ENCODE measurements around the gene RNF214.

The RNF214 gene

DNA sequence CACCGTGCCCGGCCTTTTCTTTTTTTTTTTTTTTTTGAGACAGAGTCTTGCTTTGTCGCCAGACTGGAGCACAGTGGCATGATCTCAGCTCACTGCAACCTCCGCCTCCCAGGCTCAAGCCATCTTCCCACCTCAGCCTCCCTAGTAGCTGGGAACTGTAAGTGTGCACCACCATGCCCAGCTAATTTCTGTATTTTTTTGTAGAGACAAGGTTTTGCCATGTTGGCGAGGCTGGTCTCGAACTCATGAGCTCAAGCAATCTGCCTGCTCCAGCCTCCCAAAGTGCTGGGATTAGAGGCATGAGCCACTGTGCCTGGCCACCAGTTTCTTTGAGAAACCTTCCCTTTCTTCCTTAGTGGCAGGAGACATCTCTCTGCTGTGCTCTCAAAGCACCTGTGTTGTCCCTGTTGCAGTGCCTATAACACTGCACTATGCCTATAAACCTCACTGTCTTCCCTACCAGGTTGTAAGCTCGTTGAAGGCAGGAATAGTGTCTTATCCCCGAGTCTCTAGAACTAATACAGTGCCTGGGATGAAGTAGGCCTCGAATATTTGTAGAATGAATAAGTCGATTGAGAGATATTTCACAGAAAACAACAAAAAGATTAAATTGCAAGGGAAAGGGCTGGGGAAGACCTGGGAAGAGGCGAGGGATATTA, 19.6 kb upstream of the RNF214 start:
- in situ Hi-C loops (cut with MboI; ENCODE audit: low sequenced_read_pairs) = no loop called here

DNA sequence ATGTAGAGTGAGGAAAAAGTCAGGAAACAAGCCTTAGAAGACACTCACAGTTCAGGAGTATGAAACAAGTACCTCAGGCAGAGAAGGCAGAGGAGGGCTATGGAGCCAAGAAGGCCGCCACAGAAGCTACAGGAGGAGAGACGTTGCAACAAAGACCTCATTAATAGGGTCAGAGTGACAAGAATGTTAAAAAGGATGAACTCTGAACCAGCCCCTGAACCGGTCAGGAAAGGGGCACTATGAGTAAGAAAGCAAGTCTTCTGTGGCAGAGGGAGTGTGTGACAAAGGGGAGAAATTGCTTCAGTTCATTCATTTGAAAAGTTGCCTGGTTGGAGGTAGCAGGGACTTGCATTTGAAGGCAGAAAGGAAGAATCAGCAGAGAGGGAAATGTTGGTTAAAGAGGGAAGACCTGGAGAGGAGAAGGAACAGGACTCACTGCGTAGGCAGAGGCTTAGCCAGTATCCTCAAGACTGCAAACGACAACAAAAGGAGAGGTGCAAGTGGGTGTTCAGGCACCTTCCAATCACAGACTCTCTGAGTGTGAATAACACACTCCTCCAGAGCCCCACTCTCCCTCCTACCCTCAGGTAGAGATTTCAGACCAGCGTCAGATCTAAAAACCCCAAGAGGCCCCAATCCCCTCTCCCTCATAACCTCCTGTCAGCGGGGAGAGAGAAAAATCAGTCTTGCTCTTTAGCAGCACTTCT, 17.9 kb upstream of the RNF214 start:
- in situ Hi-C loops (cut with MboI; ENCODE audit: low sequenced_read_pairs) = no loop called here

DNA sequence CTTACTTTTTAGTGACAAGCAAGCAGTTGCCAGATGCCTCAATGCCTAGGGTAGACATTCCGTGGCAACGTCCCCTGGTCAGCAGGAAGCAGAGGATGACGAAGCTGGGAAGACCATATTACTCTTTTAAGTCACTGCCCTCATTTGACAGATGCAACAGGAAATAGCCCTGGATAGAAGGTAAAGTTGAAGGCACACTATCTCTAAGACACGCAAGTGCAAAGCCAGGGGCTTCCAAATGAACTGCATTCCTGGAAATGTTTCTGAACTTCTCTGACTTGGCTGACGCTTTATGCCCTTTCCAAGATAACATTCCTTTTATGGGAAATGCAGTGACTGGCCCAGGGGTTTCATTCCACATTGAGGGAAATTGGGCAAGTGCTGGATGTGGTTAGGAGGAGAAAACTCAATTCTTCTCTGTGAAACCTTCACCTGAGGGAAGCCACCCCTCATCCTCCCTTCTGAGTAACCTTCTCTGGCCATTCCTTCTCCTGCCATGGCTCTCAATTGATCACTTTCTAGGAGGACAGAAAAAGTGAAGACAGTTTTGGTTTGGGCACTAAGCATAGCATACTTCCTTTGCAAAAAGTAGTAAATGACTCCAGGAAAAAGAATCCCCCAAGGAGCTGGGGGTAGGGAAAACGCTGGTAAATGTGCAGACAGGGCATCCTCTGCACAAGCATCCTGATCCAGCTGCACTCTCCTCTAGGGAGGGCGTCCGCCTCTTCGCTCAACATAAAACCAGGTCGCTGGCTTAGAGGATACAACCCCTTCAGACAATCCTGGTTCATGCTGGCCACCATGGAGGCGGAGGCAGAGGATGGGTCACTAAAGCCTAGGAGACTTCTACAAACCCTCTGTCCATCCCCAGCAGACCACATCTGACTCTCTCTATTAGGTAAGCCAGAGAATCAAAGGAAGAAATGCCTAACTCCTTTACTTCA, 15.1 kb upstream of the RNF214 start:
- in situ Hi-C loops (cut with MboI; ENCODE audit: low sequenced_read_pairs) = no loop called here

DNA sequence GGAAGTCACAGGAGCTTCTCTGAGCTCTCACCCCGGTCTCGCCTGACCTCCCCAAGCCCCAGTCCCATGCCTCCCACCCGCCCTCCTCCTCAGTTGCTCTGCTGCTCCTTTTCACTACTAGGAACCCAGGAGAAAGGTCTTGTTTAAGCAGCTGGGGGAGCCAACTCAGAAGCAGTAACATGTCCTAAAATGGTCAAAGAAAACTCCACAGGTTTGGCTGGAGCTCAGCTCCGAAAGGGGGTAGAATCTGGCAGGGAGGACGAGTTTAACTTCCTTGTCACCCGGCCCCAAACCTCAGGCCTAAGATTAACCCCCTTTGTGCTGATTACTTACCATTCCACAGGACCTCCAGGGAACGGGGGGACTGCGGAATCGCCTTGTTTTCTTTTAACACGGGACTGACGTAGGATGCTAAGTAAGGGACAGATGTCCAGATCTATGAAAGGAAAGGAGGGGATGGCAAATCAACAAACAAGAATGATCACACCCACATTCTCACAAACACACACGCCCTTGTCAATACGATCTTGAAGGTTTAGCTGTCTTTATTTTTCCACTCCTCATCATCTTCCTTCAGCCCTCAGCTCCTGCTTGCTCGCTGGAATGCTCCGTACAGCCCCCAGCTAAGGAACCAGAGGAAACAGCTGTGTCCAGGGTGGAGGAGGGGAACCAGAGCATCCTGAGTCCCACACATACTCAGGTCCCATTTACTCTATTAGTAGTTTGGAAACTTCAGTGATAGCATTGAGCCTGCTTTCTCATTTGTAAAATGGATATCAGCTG, 14.1 kb upstream of the RNF214 start:
- in situ Hi-C loops (cut with MboI; ENCODE audit: low sequenced_read_pairs) = no loop called here

DNA sequence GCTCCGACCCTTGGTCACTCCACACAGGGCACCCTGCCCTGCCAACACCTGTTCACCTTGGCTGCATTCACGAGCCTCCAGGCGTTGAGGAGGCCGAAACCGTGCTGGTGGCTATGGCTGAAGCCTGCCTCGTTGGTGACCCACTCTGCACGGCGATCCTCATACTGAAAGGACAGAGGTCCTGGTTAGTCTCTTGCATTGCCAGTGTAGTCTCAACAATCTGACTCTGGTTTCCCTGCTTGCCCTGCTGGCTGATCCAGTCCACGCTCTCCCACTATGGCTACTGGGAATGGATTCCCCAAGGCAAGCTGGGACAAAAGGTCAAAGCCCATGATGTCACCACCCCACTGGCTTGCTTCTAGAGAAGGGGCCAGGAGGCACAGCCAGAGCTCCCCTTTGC, 13.5 kb upstream of the RNF214 start:
- in situ Hi-C loops (cut with MboI; ENCODE audit: low sequenced_read_pairs) = no loop called here

GRCh38 chr11:117219455-117219854, 13.0 kb upstream of the RNF214 start:
- in situ Hi-C loops (cut with MboI; ENCODE audit: low sequenced_read_pairs) = no loop called here

- in situ Hi-C loops (cut with MboI; ENCODE audit: low sequenced_read_pairs) = no loop called here
Measured at GRCh38 chr11:117219995-117220394, 12.5 kb upstream of the RNF214 start.

GRCh38 chr11:117220568-117220967, 11.9 kb upstream of the RNF214 start:
- in situ Hi-C loops (cut with MboI; ENCODE audit: low sequenced_read_pairs) = no loop called here

DNA sequence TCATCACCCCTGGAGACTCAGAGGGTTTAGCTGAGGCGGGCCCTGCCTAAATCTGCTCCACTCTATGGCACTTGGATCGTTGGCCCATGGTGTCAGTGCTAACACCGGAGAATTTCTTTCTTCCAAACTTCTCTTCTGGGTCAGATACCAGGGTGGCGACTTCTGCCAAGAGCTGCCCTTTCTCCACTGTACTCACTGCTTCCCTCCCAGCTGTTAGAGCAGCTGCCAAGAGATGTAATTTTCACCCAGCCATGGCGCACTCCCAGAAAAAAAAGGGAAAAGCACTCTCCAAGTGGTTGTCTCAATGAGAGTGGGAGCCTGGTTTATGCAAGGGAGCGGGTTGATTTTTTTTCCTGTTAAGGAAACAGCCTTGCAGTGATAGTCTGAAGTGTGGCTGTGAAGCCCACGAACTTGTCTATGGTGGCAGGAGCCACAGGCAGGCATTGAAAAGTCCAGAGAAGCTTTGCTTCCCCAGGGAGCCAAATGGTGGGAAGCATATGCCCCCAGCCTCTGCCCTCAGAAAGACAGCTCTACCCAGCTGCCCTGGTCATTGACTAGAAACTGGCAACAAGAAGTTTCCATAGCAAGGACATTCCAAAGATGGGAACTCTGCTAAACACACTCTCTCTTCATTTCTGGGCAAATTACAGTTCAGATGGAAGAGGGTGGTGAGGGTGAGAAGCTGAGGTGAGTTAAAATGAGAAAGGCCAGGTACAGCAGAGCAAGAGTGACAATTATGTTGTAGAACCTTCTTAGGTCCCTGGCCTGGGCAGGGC, 11.3 kb upstream of the RNF214 start:
- in situ Hi-C loops (cut with MboI; ENCODE audit: low sequenced_read_pairs) = no loop called here

GRCh38 chr11:117221775-117222517, 10.5 kb upstream of the RNF214 start:
- in situ Hi-C loops (cut with MboI; ENCODE audit: low sequenced_read_pairs) = no loop called here

GRCh38 chr11:117222991-117223740, 9.3 kb upstream of the RNF214 start:
- in situ Hi-C loops (cut with MboI; ENCODE audit: low sequenced_read_pairs) = no loop called here

DNA sequence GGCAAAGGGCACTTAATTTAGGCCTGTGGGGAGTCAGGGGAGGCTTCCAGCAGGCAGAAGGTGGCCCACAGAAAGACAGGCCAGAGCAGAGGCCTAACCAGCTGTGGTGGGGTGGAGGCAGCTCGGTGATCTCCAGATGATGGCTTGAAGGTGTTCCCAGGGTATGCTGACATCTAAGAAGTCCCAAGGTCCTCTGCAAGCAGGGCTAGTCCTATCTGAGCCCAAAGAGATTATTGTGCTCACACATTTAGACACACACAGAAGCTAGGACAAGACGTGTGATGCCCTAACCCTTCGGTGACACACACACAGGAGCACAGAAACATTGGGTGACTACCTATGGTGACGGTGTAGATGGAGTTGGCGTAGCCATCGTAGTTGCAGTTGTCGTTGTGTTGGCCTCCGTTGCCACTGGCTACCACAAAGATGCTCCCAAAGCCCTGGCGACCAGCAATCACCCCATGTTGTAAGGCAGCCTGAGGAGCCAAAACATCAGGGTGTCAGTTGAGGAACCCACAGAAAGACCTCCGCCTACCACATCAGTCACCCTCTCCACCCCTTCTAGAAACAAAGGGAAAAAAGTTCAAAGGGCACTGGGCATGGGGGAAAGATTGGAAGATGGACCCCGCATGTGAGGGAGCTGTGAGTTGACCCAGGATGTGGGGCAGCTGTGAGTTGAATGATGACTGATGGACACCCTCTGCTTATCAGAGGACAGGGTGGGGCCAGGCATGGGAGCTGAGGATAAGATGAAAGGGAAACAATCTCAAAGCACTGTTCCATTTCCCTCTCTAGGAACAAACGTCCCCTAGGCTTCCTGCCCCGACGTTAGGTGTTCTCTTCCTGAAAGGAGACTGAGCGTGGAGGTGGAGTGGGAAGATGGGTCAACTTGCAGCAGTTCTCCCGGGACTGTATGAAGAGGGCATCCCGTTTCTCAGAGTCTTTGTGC, 8.5 kb upstream of the RNF214 start:
- in situ Hi-C loops (cut with MboI; ENCODE audit: low sequenced_read_pairs) = no loop called here

GRCh38 chr11:117225553-117226170, 6.8 kb upstream of the RNF214 start:
- in situ Hi-C loops (cut with MboI; ENCODE audit: low sequenced_read_pairs) = no loop called here

DNA sequence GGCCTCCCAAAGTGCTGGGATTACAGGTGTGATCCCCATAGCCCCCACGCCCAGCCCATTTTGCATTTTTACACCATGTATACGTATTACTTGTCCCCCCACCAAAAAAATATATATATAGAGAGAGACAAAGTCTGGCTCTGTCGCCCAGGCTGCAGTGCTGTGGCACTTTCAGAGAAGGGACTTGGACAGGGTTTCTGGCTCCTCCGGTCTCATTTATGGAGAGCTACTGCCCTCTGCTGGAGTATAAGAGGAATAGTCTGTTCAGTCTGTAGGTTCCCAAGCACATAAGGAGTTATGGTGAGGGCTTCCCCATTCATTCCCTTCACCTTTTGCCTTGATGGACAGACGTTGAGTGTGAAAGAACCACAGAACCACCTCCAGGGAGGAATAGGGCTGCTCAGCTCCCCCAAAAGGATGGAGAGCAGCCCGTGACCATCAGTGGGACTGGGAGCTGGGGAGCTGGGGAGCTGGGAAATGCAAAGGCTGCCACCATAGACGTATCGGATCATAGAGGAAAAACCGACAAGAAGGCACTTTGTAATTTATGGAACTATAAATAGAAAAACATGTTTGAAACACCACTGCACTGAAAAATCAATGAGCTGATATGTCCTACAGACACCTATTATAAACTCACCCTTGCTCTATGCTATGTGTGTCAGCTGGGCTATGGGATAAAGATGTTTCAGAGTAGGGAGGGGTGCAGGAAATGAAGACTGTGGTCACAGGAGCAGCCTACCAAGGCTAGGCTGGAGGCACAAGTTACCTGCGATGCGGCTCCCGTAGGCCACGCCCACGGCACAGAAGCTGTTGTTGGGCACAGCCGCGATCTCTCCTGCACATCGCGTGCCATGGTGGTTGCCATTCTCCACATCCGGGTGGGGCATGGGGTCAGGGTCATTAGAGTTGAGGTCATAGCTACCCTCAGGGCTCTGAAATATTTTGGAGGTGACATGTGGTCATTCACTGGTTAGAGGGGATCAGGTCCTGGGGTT, 5.8 kb upstream of the RNF214 start:
- in situ Hi-C loops (cut with MboI; ENCODE audit: low sequenced_read_pairs) = no loop called here

- in situ Hi-C loops (cut with MboI; ENCODE audit: low sequenced_read_pairs) = no loop called here
Measured at GRCh38 chr11:117228091-117228490, 4.4 kb upstream of the RNF214 start.

GRCh38 chr11:117229411-117229810, 3.1 kb upstream of the RNF214 start:
- in situ Hi-C loops (cut with MboI; ENCODE audit: low sequenced_read_pairs) = no loop called here

All from HL-60/S4 treated with phorbol 12-myristate 13-acetate at 8.2 ng/mL for 4 days and 3 days (cell line).